Stimulated activated CD4-positive, alpha-beta T cell treated with anti-CD3 and anti-CD28 coated beads, Interleukin-2, amount 100 ng/mL, for 24 hours (primary cell): ENCODE measurements around the gene DHX38.
"Not testable (repeated sequence)": the region's sequence is repeated elsewhere in the genome, so short reads cannot be mapped to it uniquely, and the experiment has no call there.

Experiments
- DNase-seq, 2 donors: peaks; one replicate each; pipeline ENCODE4 v3.0.0-alpha.2; 2020

The DHX38 gene

DNA sequence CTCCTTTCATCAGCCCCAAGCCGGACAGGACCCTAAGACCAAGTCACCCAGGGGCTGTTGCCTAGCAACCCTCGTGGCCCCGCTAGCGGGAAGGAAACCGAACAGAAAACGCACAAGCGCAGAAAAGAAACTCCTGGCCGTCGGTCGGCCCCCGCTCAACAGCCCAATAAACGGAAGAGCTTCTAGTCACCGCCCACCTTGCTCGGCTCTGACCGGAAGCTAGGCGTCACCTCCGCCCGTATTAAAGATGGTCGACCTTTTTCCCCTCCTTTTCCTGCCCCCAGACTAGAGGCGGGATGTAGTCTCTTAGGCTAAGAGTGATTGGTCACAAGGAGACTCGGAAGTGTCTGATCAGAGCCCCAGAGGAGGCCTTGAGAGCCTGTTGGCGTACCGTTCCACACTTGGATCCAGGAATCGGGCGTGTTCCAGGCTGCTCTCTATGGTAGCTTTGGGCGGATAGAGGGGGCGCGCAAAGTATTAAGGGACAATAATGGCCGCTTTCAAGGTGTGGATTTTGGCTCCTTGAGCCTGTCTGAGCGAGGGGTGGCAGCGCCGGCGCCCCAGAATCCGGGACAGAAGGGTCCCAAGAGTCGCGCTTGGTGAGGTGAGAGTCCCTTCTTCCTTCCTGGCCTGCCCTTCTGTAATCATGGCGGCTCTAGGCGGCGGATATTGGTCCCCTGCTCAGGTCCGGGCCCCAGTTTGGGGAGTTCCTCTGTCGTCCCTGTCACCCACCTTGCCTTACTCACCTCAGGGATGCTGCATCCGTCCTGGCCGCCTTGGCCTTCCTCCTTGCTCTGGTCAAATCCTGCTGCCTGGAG lies at the start of gene DHX38, which contains the start of gene TXNL4B:
TSS of gene DHX38 (plus strand) at position 400 of the 818 bp plus-strand sequence. CDS start 2,311 bp downstream, outside the sequence.
TSS of gene TXNL4B (minus strand) at position 173 of the 818 bp plus-strand sequence. CDS start 2,871 bp downstream, outside the sequence.
- peak; percentile 89 for DNase-seq

DNA sequence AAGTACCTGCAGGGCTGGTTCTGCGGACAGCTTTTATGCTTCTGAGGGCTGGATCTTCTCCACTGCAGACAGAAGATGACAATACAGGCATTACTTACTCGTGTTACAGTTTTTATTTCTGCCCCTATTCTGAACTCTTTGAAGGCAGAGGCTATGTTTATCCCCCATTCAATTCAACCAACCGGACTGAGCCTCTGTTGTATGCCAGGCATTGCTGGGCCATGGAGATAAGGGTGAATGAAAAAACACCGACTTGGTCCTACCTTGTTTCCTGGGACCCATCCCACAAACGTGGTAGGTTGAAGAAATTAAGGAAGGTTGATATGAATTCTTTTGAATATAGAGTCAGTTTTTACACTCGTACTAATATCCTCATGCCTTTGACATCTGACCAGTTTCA lies 49.4 kb upstream of the DHX38 start:
- no peak for DNase-seq

DNA sequence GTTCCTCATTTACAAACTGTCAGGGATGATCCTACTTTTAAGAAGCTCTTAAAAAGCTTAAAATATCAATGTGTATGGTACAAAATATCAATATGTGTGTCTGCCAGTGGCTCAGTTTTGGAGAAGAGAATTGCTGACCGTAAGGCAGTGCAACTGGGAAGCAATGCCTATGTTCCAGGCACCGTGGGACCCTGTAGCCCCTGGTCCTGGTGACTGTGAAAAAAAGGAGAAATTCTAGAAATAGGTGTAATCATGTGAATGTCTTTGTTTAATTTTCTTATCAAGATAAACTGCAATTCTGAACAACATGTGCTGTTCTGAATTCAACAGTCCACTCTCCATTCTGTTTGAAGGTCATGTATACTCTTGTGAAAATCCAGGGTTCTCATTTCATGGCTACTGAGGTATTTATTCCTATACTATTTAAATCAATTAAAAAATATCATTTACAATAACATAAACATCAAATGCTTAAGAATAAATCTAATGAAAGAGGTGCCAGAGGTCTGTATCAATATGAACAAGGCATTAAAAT lies 48.8 kb upstream of the DHX38 start:
- DNase-seq = no peak

DNA sequence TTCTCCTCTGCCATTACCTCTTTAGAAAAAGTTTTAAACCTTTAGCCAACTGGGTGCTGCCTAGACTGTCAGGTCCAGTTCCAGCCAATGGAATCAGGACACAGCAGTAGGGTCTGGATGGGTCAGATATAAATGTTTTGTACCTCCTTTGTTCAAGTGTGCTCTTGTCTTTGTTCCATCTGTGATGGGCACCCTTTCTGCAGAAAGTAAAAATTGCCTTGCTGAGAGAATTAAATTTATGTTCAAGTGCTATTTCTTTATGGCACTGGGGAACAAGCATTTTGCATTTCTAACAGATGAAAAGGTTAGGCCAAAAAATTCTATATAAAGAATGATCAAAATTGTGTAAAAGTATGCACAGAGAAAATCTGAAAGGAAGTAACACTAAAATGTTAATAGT lies 44.5 kb upstream of the DHX38 start:
- no peak for DNase-seq

DNA sequence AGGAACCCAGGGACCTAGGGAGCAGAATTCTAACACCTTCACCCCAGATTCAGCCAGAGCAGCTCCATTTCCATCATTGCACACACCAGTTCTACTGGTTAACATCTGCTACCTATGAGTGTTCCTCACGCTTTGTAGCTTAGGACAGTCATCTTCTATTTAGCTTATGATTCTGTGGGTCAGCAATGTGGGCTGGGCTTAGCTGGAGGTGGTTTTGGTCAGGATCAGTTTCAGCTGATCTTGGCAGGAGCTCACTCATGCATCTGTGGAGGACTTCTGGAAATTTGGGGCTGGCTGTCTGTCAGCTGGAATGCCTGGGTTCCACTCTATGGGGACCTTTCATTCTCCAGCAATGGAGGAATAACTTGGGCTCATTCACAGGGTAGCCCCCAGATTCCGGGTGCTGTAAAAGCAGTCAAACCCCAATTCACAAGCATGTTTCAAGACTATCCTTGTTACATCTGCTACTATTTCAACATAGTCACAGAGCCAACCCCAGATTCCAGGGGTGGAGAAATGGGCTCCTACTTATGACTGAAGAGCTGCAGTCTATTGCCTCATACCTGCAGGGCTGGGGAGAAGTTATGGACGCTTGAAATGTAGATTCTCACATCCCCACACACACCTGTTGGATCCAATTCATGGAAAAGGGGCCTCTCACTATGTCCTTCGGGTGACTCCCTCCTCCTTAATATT lies 42.7 kb upstream of the DHX38 start:
- DNase-seq = no peak

DNA sequence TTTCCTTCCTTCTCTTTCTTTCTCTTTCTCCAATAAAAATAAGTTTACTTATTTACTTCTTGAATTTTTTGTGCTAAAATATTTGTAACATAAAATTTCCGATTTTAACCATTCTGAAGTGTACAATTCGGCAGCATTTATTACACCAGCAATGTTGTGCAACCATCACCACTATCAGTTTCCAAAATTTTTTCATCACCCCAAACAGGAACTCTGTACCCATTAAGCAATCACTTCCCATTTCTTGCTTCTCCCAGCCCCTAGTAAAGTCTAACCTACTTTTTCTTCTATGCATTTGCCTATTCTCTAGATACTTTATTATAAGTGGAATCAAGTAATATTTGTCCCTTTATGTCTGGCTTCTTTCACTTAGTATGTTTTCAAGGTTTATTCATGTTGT lies 41.8 kb upstream of the DHX38 start:
- DNase-seq = no peak

DNA sequence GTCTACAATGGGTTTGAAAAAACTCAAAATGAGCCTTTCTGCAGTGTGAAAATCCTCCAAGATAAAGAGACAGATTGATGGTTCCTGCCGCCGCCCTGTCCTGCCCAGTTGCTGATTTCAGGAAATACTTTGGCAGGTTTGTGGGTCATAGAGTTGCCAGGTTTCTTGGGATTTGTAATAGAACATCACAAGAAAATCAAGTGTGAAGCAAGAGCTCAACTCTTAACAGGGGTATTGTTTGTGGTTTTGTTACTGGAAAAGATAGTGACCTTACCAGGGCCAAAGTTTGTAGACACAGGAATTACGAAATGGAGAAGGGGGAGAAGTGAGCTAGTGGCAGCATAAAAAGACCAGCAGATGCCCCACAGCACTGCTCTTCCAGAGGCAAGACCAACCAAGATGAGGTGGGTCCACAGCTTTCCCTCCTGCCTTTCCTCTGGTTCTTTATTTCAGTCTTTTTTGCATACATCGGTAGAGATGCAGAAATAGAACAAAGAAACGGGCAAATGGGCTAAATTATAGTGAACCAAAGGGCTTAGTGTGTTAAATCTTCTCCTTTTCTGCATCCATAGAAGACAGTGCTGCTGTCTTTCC lies 39.3 kb upstream of the DHX38 start, which contains the start of gene HP:
TSS of gene HP (plus strand) at position 252 of the 594 bp plus-strand sequence. CDS start at position 400, 148 bp downstream.
- DNase-seq = not testable (repeated sequence)

DNA sequence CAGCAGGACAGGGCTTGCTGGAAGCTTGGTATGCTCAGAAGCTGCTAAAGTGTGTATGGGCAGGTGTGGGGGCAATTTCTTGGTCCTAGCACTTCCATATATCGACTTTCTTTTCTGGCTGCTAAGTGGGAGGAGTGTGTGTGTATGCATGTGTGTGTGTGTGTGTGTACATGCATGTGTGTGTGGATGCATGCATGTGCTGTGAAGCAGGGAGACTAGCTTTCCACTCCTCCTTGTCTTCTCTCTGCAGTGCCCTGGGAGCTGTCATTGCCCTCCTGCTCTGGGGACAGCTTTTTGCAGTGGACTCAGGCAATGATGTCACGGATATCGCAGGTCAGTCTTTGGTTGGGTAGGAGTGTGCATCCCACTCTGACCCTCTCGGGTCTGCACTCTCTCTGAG lies 37.7 kb upstream of the DHX38 start:
- DNase-seq = no peak

DNA sequence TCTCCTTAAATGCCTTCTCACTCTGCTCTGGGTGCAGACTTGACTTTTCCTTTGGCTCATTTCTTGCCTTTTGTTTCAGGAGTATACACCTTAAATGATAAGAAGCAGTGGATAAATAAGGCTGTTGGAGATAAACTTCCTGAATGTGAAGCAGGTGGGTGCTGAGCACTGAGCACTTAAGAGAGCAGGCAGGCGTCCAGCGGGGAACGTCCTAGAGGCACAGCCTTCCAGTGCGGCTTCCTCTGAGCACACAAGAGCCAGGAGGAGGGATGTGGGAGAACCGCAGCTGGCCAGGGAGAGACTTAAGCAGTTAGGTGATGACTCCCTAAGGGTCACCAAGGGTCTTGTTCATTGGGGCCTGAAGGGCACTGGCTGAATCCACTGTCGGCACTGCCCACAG lies 36.3 kb upstream of the DHX38 start:
- DNase-seq = not testable (repeated sequence)

DNA sequence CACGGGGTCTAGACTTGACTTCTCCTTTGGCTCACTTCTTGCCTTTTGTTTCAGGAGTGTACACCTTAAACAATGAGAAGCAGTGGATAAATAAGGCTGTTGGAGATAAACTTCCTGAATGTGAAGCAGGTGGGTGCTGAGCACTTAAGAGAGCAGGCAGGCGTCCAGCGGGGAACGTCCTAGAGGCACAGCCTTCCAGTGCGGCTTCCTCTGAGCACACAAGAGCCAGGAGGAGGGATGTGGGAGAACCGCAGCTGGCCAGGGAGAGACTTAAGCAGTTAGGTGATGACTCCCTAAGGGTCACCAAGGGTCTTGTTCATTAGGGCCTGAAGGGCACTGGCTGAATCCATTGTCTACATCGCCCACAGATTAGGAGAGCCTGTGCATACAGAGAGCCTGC lies 34.6 kb upstream of the DHX38 start:
- not testable (repeated sequence) for DNase-seq

DNA sequence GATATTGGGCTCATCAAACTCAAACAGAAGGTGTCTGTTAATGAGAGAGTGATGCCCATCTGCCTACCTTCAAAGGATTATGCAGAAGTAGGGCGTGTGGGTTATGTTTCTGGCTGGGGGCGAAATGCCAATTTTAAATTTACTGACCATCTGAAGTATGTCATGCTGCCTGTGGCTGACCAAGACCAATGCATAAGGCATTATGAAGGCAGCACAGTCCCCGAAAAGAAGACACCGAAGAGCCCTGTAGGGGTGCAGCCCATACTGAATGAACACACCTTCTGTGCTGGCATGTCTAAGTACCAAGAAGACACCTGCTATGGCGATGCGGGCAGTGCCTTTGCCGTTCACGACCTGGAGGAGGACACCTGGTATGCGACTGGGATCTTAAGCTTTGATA lies 33.2 kb upstream of the DHX38 start:
- DNase-seq = no peak

DNA sequence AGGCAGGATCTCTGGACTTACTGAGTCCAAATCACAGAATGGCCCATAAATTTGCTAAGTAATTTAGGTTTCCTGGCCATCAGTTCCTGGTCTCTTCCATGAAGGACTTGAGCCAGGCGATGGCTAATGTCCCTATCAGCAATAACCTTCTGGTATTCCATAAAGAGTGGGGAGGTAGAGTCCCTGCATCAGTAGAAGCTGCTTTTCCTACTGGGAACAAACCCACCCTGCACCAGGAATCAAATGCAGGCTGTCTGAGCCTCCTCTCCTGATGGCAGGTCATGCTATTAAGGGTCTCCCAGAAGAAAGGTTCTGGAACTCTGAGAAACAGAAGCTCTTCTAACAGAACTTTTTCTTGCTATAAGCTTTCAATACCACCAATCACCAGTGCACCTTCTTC lies 32.1 kb upstream of the DHX38 start:
- no peak for DNase-seq

DNA sequence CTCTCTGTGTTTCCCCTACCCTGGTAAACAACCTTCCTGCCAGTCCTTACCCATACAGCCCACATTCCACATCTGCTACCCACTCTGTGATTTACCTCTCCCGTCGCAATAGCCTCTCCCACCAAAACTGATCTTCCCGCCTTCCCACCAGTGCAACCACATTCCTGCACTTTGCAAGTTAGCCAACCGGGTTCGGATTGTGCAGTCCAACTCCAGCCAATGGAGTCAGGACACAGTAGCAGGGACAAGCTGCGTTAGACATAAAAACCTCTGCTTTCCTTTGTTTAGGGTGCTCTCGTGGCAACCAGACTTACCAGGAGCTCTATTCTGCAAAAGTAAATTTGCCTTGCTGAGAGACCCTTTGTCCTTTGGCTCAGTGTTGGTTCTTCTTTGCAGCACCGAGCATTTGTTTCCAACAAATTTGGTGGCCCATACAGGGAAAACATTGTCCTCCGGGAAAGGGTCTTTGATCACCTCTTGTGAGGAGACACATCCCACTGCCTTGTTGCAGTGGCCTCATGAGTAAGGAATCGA lies 29.2 kb upstream of the DHX38 start:
- no peak for DNase-seq

DNA sequence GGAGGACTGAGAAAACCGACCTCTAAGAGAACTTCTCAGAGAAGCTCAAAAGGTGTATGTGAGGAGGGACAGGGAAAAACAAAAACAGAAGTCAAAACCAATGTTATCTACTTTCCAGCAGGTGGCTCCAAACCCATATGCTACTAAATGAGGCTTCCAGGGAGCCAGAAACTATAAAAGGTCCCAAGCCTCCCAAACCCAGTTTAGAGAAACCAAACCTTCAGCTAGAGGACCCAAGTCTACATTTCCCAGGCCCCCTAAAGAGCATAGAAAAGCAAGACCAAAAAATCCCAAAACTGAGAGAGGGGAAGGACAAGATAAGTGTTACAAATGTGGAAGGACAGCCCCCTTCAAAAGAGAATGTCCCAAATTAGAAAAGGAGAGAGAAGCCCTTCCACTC lies 26.9 kb upstream of the DHX38 start:
- no peak for DNase-seq

DNA sequence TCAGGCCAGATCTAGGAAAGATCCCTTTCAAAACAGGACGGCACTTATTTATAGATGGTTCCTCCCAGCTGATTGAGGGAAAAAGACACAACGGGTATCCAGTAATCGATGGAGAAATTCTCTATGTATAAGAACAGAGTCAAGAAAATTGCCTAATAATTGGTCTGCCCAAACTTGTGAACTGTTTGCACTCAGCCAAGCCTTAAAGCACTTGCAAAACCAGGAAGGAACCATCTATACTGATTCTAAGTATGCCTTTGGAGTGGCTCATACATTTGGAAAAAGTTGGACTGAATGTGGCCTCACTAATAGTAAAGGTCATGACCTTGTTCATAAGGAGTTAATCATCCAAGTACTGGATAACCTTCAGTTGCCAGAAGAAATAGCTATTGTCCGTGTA lies 24.7 kb upstream of the DHX38 start:
- no peak for DNase-seq

DNA sequence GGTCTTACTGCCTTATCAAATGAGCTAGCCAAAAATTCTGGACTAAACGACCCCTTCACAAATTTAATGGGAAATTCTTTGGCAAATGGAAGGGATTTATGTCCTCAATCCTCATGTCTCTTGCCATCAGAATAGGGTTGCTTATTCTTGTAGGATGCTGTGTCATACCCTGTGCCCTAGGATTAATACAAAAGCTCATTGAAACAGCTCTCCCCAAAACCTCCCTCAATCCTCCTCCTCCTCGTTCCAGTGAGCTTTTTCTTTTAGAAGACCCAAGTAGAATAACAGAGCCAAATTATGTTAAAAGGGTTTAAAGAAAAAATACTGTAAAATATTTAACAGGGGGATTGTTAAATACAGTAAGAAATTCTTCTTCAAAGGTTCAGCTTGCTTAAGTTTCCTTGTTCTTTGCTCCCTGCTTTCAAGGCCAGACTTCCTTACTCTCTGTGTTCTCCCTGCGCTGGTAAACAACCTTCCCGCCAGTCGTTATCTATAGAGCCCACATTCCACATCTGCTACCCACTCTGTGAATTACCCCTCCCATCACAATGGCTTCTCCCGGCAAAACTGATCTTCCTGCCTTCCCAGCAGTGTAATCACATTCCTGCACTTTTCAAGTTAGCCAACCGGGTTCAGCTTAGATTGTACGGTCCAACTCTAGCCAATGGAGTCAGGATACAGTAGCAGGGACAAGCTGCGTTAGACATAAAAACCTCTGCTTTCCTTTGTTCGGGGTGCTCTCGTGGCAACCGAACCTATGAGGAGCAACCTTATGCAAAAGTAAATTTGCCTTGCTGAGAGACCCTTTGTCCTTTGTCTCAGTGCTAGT lies 20.9 kb upstream of the DHX38 start:
- no peak for DNase-seq

DNA sequence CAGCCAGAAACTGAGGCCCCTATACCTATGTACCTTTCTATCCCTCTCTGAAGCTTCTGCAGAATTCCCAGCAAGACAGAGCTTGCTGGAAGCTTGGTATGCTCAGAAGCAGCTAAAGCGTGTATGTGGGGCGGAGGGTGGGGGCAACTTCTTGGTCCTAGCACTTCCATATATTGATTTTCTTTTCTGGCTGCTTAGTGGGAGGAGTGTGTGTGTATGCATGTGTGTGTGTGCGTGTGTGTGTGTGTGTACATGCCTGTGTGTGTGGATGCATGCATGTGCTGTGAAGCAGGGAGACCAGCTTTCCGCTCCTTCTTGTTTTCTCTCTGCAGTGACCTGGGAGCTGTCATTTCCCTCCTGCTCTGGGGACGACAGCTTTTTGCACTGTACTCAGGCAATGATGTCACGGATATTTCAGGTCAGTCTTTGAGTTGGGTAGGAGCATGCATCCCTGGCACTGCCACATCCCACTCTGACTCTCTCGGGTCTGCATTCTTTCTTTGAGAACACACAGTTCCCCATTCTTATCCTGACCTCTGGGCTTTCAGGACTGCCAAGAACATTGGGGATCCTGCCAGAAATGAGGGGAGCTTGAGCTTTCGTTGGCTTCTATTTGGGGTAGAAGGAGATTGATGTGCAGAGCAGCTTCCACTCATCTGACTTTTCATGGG lies 20.0 kb upstream of the DHX38 start:
- DNase-seq = no peak

DNA sequence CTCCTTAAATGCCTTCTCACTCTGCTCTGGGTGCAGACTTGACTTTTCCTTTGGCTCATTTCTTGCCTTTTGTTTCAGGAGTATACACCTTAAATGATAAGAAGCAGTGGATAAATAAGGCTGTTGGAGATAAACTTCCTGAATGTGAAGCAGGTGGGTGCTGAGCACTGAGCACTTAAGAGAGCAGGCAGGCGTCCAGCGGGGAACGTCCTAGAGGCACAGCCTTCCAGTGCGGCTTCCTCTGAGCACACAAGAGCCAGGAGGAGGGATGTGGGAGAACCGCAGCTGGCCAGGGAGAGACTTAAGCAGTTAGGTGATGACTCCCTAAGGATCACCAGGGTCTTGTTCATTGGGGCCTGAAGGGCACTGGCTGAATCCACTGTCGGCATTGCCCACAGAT lies 18.6 kb upstream of the DHX38 start:
- not testable (repeated sequence) for DNase-seq

DNA sequence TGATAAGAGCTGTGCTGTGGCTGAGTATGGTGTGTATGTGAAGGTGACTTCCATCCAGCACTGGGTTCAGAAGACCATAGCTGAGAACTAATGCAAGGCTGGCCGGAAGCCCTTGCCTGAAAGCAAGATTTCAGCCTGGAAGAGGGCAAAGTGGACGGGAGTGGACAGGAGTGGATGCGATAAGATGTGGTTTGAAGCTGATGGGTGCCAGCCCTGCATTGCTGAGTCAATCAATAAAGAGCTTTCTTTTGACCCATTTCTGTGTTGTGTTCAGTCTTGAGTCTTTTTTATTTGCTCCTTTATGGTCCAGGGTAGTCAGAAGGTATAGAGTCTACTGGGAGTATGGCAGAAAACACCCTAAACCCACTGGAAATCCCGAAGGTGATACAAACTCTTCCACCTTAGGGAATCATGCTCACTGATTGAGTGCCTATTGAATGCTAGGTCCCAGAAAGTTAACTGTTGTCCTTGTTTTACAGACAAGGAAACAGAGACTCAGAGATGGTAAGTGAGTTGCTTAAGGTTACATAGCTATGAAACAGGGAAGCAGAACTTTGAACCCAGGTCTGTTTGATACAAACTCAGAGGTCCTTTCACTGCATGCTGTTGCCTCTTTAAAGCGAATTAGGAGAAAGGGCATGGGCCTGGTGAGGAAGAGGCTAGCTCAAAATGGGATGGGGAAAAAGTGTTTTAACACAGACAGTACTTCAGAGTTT lies 16.5 kb upstream of the DHX38 start:
- not testable (repeated sequence) for DNase-seq

DNA sequence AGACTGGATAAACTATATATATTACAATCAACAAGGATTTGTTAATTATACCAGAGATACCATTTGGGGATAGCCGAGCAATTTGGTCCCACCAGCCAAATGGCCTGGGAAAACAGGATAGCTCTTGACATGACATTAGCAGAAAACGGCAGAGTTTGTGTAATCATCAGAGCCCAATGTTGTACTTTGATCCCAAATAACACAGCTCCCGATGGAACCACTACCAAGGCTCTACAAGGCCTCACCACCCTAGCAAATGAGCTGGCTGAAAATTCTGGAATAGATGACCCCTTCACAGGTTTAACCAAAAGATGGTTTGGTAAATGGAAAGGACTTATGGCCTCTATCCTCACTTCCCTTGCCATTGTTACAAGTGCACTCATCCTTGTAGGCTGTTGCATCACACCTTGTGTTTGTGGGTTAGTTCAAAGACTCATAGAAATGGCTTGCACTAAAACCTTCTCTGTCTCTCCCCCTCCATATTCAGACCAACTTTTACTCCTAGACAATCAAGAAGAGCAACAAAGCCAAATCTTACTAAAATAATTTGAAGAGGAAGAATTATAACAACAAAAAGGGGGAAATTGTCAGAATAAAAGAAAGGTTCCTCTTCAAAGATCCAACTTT lies 9.8 kb upstream of the DHX38 start:
- DNase-seq = no peak
